GM12878 (cell line): ENCODE measurements around the gene WNT9A. TPM values are rescaled to one million over a fixed set of nuclear protein-coding genes. Genes with fewer than 3 reads are reported as not detected.

Experiments used
- ATAC-seq: fragments of 200-7000 bp; cut with Tn5 transposase; 3 replicates; pipeline ENCODE4 v1.9.1; 2020; ENCODE audit warnings: mild to moderate bottlenecking, moderate library complexity
- Bru-seq: library from RNA; stranded (reverse); fragments of 400-500 nt; gene quantifications from one replicate; lab custom pipeline; 2021; lab: Mats Ljungman, UMichigan
- BruChase-seq, 2 experiments: library from RNA; stranded (reverse); fragments of 400-500 nt; gene quantifications; one replicate each; lab custom pipeline; 2021; lab: Mats Ljungman, UMichigan
- BruUV-seq: library from RNA; stranded (reverse); fragments of 400-500 nt; replicated peaks from 2 replicates; lab custom pipeline; 2021; lab: Mats Ljungman, UMichigan
- CTCF ChIA-PET: fragments of 300-600 bp; sonication (Branson Sonifier 250); formaldehyde crosslinking; extraction: SDS; loops from one replicate; lab custom pipeline; 2021; ENCODE audit warnings: inconsistent platforms; lab: Yijun Ruan, JAX
- POLR2A ChIA-PET: fragments of 350-600 bp; formaldehyde crosslinking; extraction: SDS; loops from one replicate; lab custom pipeline; 2021; ENCODE audit warnings: inconsistent platforms; lab: Charles Lee
- RAD21 ChIA-PET: fragments of 300-600 bp; sonication (Branson Sonifier 250); formaldehyde crosslinking; loops from one replicate; lab custom pipeline; 2023; ENCODE audit warnings: antibody characterized with exemption; ENCODE audit not compliant: unreplicated experiment; lab: Charles Lee
- SMC1A ChIA-PET: fragments of 300-600 bp; sonication (Branson Sonifier 250); formaldehyde crosslinking; loops from one replicate; lab custom pipeline; 2023; ENCODE audit not compliant: unreplicated experiment, uncharacterized antibody; lab: Charles Lee
- DNase-seq: peaks from one replicate; pipeline ENCODE4 v3.0.0-alpha.2; 2011; ENCODE audit warnings: low read depth, low spot score
- FAIRE-seq: peaks from 3 replicates; lab custom pipeline; 2011; peaks lifted over from hg19 to GRCh38; lab: Jason Lieb, UNC
- H2AFZ ChIP-seq: 2 replicates; pipeline ENCODE4 v1.6.0; 2011; ENCODE audit warnings: low read depth, low read length, control low read depth; ENCODE audit not compliant: control insufficient read depth
- H3K27ac ChIP-seq: 2 replicates; pipeline ENCODE4 v1.5.1; 2011; ENCODE audit warnings: control low read depth; ENCODE audit not compliant: control insufficient read depth, insufficient read depth
- H3K27me3 ChIP-seq, 2 experiments: replicated peaks in 1 of 2; 2 replicates each; pipeline versions ENCODE4 v1.6.0 to v1.6.1; 2011; ENCODE audit warnings: low read length in 1 of 2; ENCODE audit not compliant: control insufficient read depth in 2 of 2, insufficient read depth in 2 of 2
- H3K36me3 ChIP-seq, 2 experiments: 2 replicates each; pipeline ENCODE4 v1.5.1; 2011; ENCODE audit warnings: low read length in 1 of 2; ENCODE audit not compliant: control insufficient read depth in 2 of 2, insufficient read depth in 2 of 2
- H3K4me1 ChIP-seq: 2 replicates; pipeline ENCODE4 v1.6.1; 2011; ENCODE audit warnings: mild to moderate bottlenecking, low read length, moderate library complexity, mixed read lengths; ENCODE audit not compliant: control insufficient read depth, insufficient read depth
- H3K4me2 ChIP-seq: 2 replicates; pipeline ENCODE4 v1.6.0; 2011; ENCODE audit warnings: control low read depth; ENCODE audit not compliant: control insufficient read depth, insufficient read depth
- H3K4me3 ChIP-seq: fragments of 200-600 bp; sonication (generic); 2 replicates; pipeline ENCODE4 v1.5.1; 2016
- H3K79me2 ChIP-seq: 2 replicates; pipeline ENCODE4 v1.6.0; 2011; ENCODE audit warnings: low read length; ENCODE audit not compliant: control insufficient read depth, insufficient read depth
- H3K9ac ChIP-seq: 2 replicates; pipeline ENCODE4 v1.8.0; 2011; ENCODE audit warnings: low read length, control low read depth, mixed read lengths; ENCODE audit not compliant: control insufficient read depth, insufficient read depth
- H3K9me3 ChIP-seq: replicated peaks from 3 replicates; pipeline ENCODE4 v1.5.1; 2011; ENCODE audit warnings: mild to moderate bottlenecking, low read length; ENCODE audit not compliant: control insufficient read depth, insufficient read depth
- H4K20me1 ChIP-seq: 2 replicates; pipeline ENCODE4 v1.6.0; 2011; ENCODE audit not compliant: control insufficient read depth, insufficient read depth
- IKZF2 ChIP-seq, 2 experiments: fragments of 450-650 bp; IDR thresholded peaks; 2 replicates each; pipeline ENCODE4 v1.6.1; 2017; ENCODE audit warnings: mild to moderate bottlenecking in 2 of 2, moderate library complexity in 2 of 2
- SUZ12 ChIP-seq: fragments of 200-600 bp; sonication (generic); IDR thresholded peaks from one replicate; pipeline ENCODE4 v1.6.1; 2018; ENCODE audit warnings: antibody characterized with exemption, mild to moderate bottlenecking; ENCODE audit not compliant: unreplicated experiment
- WGBS: methylation state at CpG from one replicate; pipeline ENCODE4 v1.1.6; 2016; ENCODE audit warnings: low lambda C conversion rate; ENCODE audit not compliant: insufficient replicate concordance, insufficient coverage; ENCODE audit errors: missing lambda C conversion rate; 5-methylcytosine and 5-hydroxymethylcytosine counted together
- in situ Hi-C: fragments of 300-500 bp; cut with MboI; formaldehyde crosslinking; loops from 9 replicates; pipeline ENCODE4 v1.14.3; 2018; ENCODE audit warnings: mixed read lengths
- intact Hi-C: fragments of 100-400 bp; cut with micrococcal nuclease; formaldehyde crosslinking; loops from one replicate; pipeline ENCODE4 v1.14.2; 2022; ENCODE audit not compliant: unreplicated experiment
- long read RNA-seq, 2 experiments: library from polyadenylated mRNA; unstranded; transcript quantifications; one replicate each; pipeline ENCODE4 v2.0.0, GENCODE V29; 2019 to 2020
- polyA minus RNA-seq, 3 experiments: library from RNA; depleted of rRNA, polyadenylated mRNA; stranded (reverse); fragments of >200 nt; gene quantifications; 2 replicates each; pipeline ENCODE4 v1.2.3, GENCODE V29; 2011
- polyA plus RNA-seq, 11 experiments: library from polyadenylated mRNA; depleted of rRNA in 4 of 11; unstranded in 6 of 11; stranded (reverse) in 5 of 11; fragments of >200 nt; fragmentation: Nextera tagmentation in 4 of 11; fragmentation: Illumina TruSeq in 1 of 11; extraction: Ambion mirVana in 4 of 11; extraction: Trizol in 1 of 11; gene quantifications; 1 replicate in 1 of 11; 2 replicates in 10 of 11; pipeline versions ENCODE4 v1.2.1 to v1.2.3, GENCODE V29; 2011 to 2016; ENCODE audit warnings: inconsistent platforms in 2 of 11, missing spikeins in 2 of 11, low read depth in 1 of 11
- total RNA-seq, 4 experiments: library from RNA; depleted of rRNA in 3 of 4; stranded (reverse); fragments of >200 nt in 3 of 4; fragmentation: Illumina TruSeq in 1 of 4; extraction: Trizol in 1 of 4; gene quantifications; 2 replicates each; pipeline versions ENCODE4 v1.2.1 to v1.2.3, GENCODE V29; 2013 to 2021
- TF ChIP-seq, protein P1 (sequence below): IDR thresholded peaks from 2 replicates; pipeline ENCODE4 v1.6.1; 2011; ENCODE audit warnings: borderline replicate concordance, low read depth, mild to moderate bottlenecking, moderate library complexity, low read length; ENCODE audit not compliant: insufficient read depth, poor library complexity, severe bottlenecking

The WNT9A gene, protein sequence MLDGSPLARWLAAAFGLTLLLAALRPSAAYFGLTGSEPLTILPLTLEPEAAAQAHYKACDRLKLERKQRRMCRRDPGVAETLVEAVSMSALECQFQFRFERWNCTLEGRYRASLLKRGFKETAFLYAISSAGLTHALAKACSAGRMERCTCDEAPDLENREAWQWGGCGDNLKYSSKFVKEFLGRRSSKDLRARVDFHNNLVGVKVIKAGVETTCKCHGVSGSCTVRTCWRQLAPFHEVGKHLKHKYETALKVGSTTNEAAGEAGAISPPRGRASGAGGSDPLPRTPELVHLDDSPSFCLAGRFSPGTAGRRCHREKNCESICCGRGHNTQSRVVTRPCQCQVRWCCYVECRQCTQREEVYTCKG
- not detected in 2 replicates for total RNA-seq (2013; cell fraction: nucleolus; rRNA removed)
- not detected in 2 replicates for total RNA-seq (2014; rRNA removed)
- total RNA-seq (2014; rRNA removed; fragmentation: Illumina TruSeq; extraction: Trizol) = not detected in 2 replicates
- total RNA-seq (2021) = not detected in 2 replicates
- polyA plus RNA-seq (2011; ENCODE audit: low read depth) = not detected
- polyA plus RNA-seq (2011; rRNA removed) = not detected in 2 replicates
- polyA plus RNA-seq (2011; cell fraction: cytosol; rRNA removed) = 0.04 TPM in 1 of 2 replicates, not detected in the other
- polyA plus RNA-seq (2011; cell fraction: nucleus; rRNA removed) = not detected in 2 replicates
- 0.04 TPM in 2 replicates for polyA plus RNA-seq (2012)
- polyA plus RNA-seq (2014; fragmentation: Illumina TruSeq; extraction: Trizol) = not detected in 2 replicates
- not detected for polyA plus RNA-seq (2014; fragmentation: Nextera tagmentation; extraction: Ambion mirVana)
- polyA plus RNA-seq (2014; rRNA removed) = not detected in 2 replicates
- polyA plus RNA-seq (2016; fragmentation: Nextera tagmentation; extraction: Ambion mirVana) = not detected
- polyA minus RNA-seq (2011; rRNA and poly(A)+ RNA removed) = not detected in 2 replicates
- polyA minus RNA-seq (2011; cell fraction: cytosol; rRNA and poly(A)+ RNA removed) = not detected in 2 replicates
- not detected in 2 replicates for polyA minus RNA-seq (2011; cell fraction: nucleus; rRNA and poly(A)+ RNA removed)
- percentile 9 among the genes with signal in this experiment for Bru-seq, nascent RNA
- percentile 13 among the genes with signal in this experiment for BruChase-seq, experiment 1, labeled RNA remaining after a 6-hour chase
- percentile 19 among the genes with signal in this experiment for BruChase-seq, experiment 2, labeled RNA remaining after a 2-hour chase
- long read RNA-seq, experiment 1 = 0 reads
- long read RNA-seq, experiment 2 = 0 reads

DNA sequence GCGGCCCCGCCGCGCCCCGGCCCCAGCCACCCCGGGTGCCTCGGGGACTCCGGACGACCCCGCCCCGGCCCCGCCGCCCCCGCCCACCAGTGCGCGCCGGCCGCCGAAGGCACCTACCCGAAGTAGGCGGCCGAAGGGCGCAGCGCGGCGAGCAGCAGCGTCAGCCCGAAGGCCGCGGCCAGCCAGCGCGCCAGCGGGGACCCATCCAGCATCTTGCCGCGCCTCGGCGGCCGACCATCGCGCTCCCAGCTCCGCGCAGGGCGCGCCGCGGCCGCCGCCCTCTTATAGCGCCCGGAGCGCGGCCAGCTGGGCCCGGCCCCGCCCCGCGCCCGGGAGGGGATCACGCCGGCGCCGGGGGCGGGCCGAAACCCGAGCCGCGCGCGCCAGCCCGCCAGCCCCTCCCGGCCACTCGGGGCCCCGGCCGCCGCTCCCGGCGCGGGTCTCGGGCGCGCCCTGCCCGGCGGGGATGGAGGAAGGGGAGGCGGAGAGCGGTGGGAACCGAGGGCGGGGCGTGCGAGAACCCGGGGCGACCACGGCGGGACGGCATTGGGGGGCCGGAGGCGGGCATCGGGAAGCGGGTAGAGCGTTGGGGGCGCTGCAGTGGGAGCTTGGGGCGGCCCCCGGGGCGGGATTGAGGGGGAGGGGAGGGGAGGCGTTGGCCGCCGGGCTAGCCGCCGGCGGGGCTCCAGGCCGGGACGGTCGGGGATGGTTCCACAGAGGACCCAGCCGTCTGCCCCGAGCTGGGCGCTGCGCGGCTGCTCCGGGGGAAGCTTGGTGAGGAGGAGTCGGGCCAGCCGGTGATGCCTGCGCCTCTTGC is at the start of gene WNT9A:
Gene WNT9A (minus strand): TSS at position 257 of the 817 bp plus-strand sequence. CDS start 45 bp downstream, at position 212.
- no peaks in the 10 kb centered on the region for H3K36me3 ChIP-seq
- no peak within 1 kb of the TSS for H3K27ac ChIP-seq
- TF ChIP-seq, protein P1, sequence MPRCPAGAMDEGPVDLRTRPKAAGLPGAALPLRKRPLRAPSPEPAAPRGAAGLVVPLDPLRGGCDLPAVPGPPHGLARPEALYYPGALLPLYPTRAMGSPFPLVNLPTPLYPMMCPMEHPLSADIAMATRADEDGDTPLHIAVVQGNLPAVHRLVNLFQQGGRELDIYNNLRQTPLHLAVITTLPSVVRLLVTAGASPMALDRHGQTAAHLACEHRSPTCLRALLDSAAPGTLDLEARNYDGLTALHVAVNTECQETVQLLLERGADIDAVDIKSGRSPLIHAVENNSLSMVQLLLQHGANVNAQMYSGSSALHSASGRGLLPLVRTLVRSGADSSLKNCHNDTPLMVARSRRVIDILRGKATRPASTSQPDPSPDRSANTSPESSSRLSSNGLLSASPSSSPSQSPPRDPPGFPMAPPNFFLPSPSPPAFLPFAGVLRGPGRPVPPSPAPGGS = no peak
- TF ChIP-seq SUZ12 (peak; percentile 88), IKZF2 (IDR thresholded peaks at IDR 0.05) (no peak)
- TF ChIP-seq, all 136 proteins: peak for 1
- DNase-seq (no peak), FAIRE-seq (no peak), ATAC-seq (no peak)
- ChIA-PET POLR2A (no interaction called here), RAD21 (no interaction called here), SMC1A (no interaction called here), CTCF (interaction anchor here (0.6 kb wide), 1 partner anchor 185 kb away, joined by 3 read pairs; no protein-coding TSS in a partner anchor)
- Histone ChIP-seq H3K9ac (no peak within 1 kb of the TSS), H3K4me1 (no peaks in the 10 kb centered on the region), H4K20me1 (no peaks in the 10 kb centered on the region), H3K4me3 (no peak within 1 kb of the TSS), H2AFZ (no peak within 1 kb of the TSS), H3K79me2 (no peaks in the 10 kb centered on the region), H3K27me3 (peaks cover 7 to 10% of the 10 kb centered on the region in 2 experiments), H3K9me3 (no peaks in the 10 kb centered on the region), H3K4me2 (peak within 1 kb of the TSS; percentile 55)
- in situ Hi-C loops = no loop called here
- intact Hi-C loops = loop anchor here (2.0 to 10.0 kb wide), 2 partner anchors 403 to 467 kb away; no protein-coding TSS in a partner anchor
- WGBS = 7% methylated on average over 17 of the region's 120 CpGs
- BruUV-seq = no TSS peak
